HG02973 (cell line): ENCODE results near the gene CAPN11.
"Not testable (repeated sequence)": the region's sequence is repeated elsewhere in the genome, so short reads cannot be mapped to it uniquely, and the experiment has no call there.

ENCODE experiments used
- ATAC-seq: cut with Tn5 transposase; IDR thresholded peaks from one replicate; pipeline ENCODE4 v1.9.1; 2021; ENCODE audit warnings: moderate library complexity; ENCODE audit not compliant: unreplicated experiment

The CAPN11 gene

DNA sequence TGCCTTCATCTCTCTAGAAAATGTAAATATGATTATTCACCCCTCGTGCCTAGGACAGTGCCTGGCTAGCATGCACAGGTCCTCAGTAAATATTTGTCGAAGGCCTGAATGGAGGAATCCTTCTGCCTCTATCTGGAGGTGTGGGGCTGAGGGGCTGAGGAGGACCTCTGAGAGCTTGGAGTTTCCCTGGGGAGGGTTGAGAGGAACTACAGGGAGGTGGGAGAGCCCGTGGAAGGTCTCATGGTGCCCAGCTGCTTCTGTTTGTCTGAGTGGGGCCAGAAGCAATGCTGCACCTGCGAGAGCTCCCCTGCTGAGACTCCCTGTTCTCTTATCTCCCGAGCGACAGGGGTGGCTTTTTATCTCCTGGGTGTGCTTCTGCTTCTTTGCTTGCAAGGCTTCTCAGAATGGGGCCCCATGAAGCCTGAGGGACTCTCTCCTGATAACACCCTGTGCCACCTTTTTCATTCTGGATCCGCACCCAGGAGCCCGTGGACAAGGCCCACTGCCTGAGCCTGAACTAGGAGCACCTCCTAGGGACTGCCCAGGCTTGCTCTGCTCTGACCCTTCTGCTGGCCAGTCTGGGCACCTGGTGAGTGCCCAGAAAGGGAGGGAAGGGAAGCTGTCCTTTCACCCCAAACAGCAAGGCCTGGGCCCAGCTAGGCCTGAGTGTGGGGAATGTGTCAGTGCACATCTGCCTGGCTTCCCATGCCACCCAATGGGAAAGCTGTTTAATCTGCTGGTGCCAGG lies 67.1 kb downstream of the CAPN11 start:
- no peak for ATAC-seq

- no peak for ATAC-seq
Observed at GRCh38 chr6:44226368-44227147, 67.9 kb downstream of the CAPN11 start.

DNA sequence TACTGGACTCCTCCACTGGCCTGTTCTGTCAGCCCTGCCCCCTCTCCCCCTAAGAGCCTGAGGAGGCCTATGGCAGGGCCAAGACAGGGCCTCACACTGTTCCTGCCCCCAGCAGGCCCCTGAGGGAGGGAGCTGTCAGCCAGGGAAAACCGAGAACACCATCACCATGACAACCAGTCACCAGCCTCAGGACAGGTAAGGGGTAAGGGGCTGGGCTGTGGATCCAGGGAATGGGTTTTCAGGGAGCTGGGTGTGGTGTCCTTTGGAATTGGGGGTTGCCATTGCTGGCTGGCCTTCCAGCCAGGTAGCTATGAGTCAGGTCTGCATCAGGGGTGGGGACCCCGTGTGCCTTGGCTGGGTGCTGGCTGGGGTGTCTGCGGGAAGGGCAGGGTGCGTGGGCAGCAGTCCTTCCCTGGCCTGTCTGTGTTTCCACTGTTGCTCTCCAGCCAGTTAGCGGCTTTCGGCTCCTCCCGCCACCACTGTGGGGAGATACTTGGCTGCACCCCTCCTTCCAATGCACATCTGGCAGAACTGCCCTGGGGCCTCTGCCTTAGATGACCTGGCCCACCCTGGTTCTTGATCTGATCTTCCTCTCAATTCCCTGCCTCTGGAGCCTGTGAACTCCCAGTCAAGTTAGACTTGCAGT lies 68.7 kb downstream of the CAPN11 start:
- no peak for ATAC-seq

DNA sequence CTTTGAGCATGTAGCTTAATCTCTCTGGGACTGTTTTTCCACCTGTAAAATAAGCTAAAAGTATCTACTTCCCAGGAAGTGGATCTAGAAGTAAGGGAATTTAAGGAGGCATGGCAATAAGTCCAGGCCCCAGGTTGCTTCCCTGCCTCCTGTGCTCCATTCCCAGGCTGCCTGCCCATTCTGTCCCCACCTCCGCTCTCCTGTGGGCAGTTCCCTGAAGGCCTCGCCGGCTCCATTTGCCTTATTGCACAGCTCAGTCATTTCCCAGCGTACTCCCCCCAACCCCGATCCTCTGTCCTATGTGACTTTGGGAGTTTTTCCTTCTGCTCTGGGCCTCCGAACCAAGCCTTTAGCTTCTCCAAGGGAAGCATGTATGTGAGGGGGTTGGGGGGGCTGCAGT lies 69.4 kb downstream of the CAPN11 start:
- ATAC-seq = no peak

DNA sequence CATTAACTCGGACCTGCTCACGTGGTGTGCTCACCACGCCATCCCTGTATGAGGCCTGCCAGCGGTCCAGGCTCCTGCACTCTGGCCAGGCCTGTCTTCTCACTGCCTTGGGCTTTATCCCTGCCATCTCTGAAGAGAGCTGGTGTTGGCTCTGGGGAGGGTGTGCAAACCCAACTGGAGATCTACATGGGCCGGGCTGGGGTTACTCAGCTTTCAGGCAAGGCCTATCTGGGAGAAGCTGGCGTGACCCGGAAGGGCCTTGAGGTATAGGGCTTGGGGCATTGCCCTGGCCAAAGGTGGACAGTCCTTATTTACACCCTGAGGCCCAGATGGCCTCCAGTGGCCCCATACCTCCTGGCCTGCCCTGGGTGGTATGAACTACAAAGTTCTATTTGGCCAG lies 69.8 kb downstream of the CAPN11 start:
- ATAC-seq = no peak

GRCh38 chr6:44228836-44229235 lies 70.2 kb downstream of the CAPN11 start:
- ATAC-seq = no peak

- ATAC-seq = no peak
Observed at GRCh38 chr6:44229376-44230033, 70.9 kb downstream of the CAPN11 start.

- no peak for ATAC-seq
Observed at GRCh38 chr6:44230034-44230675, 71.5 kb downstream of the CAPN11 start.

DNA sequence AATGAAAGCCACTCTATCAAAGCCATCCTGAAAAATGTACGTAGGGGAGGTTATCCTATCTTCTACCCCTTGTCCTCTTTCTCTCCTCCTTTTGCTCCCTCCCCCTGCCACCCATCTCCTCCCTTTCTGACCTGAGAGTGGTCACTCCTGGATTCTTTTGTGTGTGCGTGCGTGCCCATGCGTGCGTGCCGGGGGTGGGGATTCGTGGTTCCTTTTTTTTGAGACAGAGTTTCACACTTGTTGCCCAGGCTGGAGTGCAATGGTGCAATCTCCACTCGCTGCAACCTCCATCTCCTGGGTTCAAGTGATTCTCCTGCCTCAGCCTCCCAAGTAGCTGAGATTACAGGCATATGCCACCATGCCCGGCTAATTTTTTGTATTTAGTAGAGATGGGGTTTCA lies 72.8 kb downstream of the CAPN11 start:
- ATAC-seq = not testable (repeated sequence)

DNA sequence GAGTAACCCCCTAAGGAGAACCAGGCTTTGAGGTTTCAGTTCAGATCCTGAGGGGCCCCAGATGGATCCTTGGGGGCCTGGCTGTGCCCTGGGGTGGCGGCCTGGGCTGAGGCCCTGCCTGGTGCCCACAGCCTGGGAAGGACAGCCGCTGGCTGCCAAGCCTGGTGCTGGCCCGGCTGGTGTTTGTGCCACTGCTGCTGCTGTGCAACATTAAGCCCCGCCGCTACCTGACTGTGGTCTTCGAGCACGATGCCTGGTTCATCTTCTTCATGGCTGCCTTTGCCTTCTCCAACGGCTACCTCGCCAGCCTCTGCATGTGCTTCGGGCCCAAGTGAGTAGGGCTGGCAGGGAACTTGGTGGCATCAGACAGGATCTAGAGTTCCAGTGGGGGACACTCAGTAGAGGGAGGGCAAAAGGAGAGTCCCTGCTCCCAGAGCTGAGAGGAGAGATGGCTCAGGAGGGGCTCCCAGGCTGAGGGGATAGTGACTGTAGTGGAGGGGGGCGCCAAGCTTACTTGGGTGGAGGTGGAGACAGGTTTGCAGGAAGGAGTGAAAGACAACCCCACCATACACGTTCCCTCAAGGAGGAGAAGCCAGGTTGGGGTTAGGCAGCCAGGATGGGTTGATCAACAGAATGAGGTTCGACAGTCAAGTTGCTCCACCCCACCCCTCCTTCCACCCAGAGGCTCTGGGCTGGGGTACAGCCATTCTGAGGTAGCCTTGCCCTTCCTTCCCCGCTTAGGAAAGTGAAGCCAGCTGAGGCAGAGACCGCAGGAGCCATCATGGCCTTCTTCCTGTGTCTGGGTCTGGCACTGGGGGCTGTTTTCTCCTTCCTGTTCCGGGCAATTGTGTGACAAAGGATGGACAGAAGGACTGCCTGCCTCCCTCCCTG lies 74.3 kb downstream of the CAPN11 start:
- no peak for ATAC-seq

- ATAC-seq = no peak
Observed at GRCh38 chr6:44233567-44234100, 75.0 kb downstream of the CAPN11 start.
